ENCODE measurements around the gene CCL19.
A peak's percentile ranks its signal among the peaks of the same experiment; 100 is the strongest.

DNA sequence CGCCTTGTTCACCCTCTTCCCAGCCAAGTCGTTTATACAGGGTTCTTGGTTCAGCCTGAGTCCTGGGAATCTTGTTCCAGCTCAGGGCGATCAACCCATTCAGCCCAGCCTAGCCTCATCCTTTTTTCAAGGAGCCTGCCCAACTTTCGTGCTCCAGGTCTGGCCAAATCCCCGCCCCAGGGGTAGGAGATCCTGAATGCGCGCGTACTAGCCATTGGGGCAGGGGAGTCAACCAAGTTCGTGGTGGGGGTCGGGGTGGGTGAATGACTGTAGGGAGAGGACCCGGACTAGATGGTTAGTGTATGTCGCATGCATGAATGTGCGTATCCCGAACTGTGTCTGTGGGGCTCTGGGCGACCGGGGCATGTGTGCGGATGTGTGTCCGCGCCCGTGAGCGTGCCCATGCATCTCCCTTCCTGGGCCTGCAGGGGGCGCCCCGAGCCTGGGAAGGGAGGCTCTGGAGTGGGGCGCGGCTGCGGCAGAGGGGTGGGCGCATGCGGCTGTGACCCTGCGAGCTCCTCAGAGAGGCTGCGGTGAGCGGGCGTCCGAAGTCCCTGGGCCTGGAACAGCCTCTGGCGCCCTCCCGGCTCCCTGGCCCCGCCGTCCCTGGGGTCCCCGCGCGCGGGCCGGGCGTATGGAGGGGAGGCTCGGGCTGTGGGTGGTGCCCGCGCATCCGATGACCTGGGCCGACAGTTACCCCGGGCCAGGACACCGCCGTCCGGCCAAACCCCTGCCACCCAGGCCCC lies 10.1 kb upstream of the CCL19 start:
- TF ChIP-seq EZH2phosphoT487 (IDR thresholded peaks at IDR 0.05; ENCODE audit: borderline replicate concordance): no peak
- TF ChIP-seq, protein P1, sequence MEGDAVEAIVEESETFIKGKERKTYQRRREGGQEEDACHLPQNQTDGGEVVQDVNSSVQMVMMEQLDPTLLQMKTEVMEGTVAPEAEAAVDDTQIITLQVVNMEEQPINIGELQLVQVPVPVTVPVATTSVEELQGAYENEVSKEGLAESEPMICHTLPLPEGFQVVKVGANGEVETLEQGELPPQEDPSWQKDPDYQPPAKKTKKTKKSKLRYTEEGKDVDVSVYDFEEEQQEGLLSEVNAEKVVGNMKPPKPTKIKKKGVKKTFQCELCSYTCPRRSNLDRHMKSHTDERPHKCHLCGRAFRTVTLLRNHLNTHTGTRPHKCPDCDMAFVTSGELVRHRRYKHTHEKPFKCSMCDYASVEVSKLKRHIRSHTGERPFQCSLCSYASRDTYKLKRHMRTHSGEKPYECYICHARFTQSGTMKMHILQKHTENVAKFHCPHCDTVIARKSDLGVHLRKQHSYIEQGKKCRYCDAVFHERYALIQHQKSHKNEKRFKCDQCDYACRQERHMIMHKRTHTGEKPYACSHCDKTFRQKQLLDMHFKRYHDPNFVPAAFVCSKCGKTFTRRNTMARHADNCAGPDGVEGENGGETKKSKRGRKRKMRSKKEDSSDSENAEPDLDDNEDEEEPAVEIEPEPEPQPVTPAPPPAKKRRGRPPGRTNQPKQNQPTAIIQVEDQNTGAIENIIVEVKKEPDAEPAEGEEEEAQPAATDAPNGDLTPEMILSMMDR (conservative IDR thresholded peaks at IDR 0.05; ENCODE audit: low read length): peak; percentile 73

Measured in Loucy (cell line).